Measurements from ENCODE around the gene TCF3. TPM values are rescaled to one million over a fixed set of nuclear protein-coding genes. Genes with fewer than 3 reads are reported as not detected.

Gene TCF3
- total RNA-seq, 3 donors from 2014 or later: 54.4 to 57.7 (median 57.4) TPM

GRCh38 chr19:1631557-1632100 is 20.8 kb downstream of the TCF3 start:
- DNase-seq: no peak
- intact Hi-C loops (cut with DNase I, micrococcal nuclease): no loop called here
- no peak for ATAC-seq
- Histone ChIP-seq H3K4me1 (ENCODE audit: low read depth) (peaks cover 10% of the 10 kb centered on the region), H3K4me3 (no peak overlapping the region), H3K9me3 (no peaks in the 10 kb centered on the region), H3K36me3 (ENCODE audit: low read depth) (no peaks in the 10 kb centered on the region)
- TF ChIP-seq CTCF (IDR thresholded peaks at IDR 0.05): no peak

- intact Hi-C loops (cut with DNase I, micrococcal nuclease): no loop called here
- no peaks in the 10 kb centered on the region for H3K9me3 ChIP-seq
- ATAC-seq (no peak), DNase-seq (no peak)
- H3K36me3 ChIP-seq (ENCODE audit: low read depth): no peaks in the 10 kb centered on the region
- TF ChIP-seq CTCF (IDR thresholded peaks at IDR 0.05): no peak
- H3K4me1 ChIP-seq (ENCODE audit: low read depth): peaks cover 10% of the 10 kb centered on the region
- H3K4me3 ChIP-seq: no peak overlapping the region
Measured at GRCh38 chr19:1630811-1631210, 21.6 kb downstream of the TCF3 start.

DNA sequence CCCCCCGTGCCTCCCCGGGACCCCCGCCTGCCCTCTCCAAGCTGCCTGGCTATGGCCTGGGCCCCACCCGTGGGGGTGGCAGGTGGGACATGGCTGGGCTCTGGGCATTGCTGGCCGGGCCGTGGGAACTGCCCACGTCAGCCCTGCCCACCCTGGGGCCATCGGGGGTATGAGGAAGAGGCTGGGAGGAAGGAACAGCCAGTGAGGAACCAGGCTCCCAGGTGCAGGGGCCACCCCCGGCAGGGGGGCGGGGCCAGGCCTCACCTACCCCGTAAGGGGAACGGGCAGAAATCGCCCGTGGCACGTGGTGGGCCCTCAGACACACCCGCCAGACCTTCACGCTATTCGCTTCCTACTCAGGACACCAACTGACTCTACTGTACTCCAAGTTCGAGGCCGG is 22.4 kb downstream of the TCF3 start:
- DNase-seq (no peak), ATAC-seq (no peak)
- Histone ChIP-seq H3K36me3 (ENCODE audit: low read depth) (no peaks in the 10 kb centered on the region), H3K9me3 (no peaks in the 10 kb centered on the region), H3K4me3 (no peak overlapping the region), H3K4me1 (ENCODE audit: low read depth) (peaks cover 10% of the 10 kb centered on the region)
- intact Hi-C loops (cut with DNase I, micrococcal nuclease): no loop called here
- no peak for TF ChIP-seq CTCF (IDR thresholded peaks at IDR 0.05)

GRCh38 chr19:1629256-1629808 is 23.1 kb downstream of the TCF3 start:
- H3K4me3 ChIP-seq: no peak overlapping the region
- peaks cover 10% of the 10 kb centered on the region for H3K4me1 ChIP-seq (ENCODE audit: low read depth)
- H3K36me3 ChIP-seq (ENCODE audit: low read depth): no peaks in the 10 kb centered on the region
- no peak for TF ChIP-seq CTCF (IDR thresholded peaks at IDR 0.05)
- ATAC-seq: no peak
- H3K9me3 ChIP-seq: no peaks in the 10 kb centered on the region
- no peak for DNase-seq
- intact Hi-C loops (cut with DNase I, micrococcal nuclease): no loop called here

DNA sequence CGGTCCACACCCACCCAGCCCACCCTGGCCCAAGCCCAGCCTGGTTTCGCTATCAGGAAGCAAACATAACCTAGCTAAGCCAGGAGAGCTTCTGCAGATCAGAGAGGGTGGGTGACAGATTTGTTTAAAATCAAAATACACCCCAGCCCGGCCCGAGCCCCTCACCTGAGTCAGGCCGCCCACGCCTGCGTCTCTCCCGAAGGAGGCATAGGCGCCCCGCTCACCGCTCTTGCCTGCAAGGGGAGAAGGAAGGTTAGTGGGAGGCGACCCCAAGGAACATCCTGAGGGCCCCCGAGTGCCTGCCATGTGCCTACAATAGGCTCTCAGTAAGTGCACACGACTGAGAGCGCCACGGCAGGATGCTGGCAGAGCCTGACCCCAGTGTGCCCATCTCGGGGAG is 25.2 kb downstream of the TCF3 start:
- no peaks in the 10 kb centered on the region for H3K9me3 ChIP-seq
- TF ChIP-seq CTCF (IDR thresholded peaks at IDR 0.05): no peak
- H3K36me3 ChIP-seq (ENCODE audit: low read depth): no peaks in the 10 kb centered on the region
- H3K4me3 ChIP-seq: no peak overlapping the region
- H3K4me1 ChIP-seq (ENCODE audit: low read depth): no peaks in the 10 kb centered on the region
- DNase-seq: no peak
- ATAC-seq: no peak
- intact Hi-C loops (cut with DNase I, micrococcal nuclease): no loop called here
